ENCODE data around the gene MBD3. TPM values are rescaled to one million over a fixed set of nuclear protein-coding genes. Genes with fewer than 3 reads are reported as not detected.

Gene MBD3
- total RNA-seq, 4 donors from 2014 or later = 61.4 to 121 (median 68.7) TPM

GRCh38 chr19:1606138-1606651, 13.5 kb upstream of the MBD3 start:
- in situ Hi-C loops (cut with MboI; ENCODE audit: low pct_ligation_motif_present in 1 of 4, low pct_unique_long_range_greater_than_20kb in 1 of 4, low sequenced_read_pairs in 3 of 4) = no loop called here
- WGBS, 2 donors (ENCODE audit: low coverage in 1 of 2) = 12% methylated on average over 16 of the region's 16 CpGs; no CpG with 5 or more reads in 1 of the 2 donors

GRCh38 chr19:1605236-1606137, 12.8 kb upstream of the MBD3 start, which contains the start of gene UQCR11:
TSS of gene UQCR11 (minus strand) at chr19:1605462. CDS start at chr19:1605409, 53 bp downstream.
- Histone ChIP-seq H3K27me3 (no peaks in the 10 kb centered on the region), H3K9me3 (no peaks in the 10 kb centered on the region), H3K4me1 (peaks cover 8 to 44% (median 33%) of the 10 kb centered on the region in 4 donors), H3K4me3 (peak within 1 kb of the TSS; percentile 88 to 100 (median 96)), H3K36me3 (no peaks in the 10 kb centered on the region), H3K27ac (peak within 1 kb of the TSS; percentile 91 to 97 (median 94))
- peak; percentile 96 for DNase-seq
- TF ChIP-seq POLR2AphosphoS5 (IDR thresholded peaks at IDR 0.05) (peak; percentile 34 to 57 (median 54)), EP300 (IDR thresholded peaks at IDR 0.05; ENCODE audit: low read depth) (no peak), POLR2A (IDR thresholded peaks at IDR 0.05) (no peak), CTCF (IDR thresholded peaks at IDR 0.05) (peak; percentile 45 to 88 (median 63))
- intact Hi-C loops (cut with DNase I; ENCODE audit: low total_unique reads) (loop anchor here (1.0 kb wide), 1 partner anchor 46 kb away; no protein-coding TSS in a partner anchor), in situ Hi-C loops (cut with MboI; ENCODE audit: low pct_ligation_motif_present in 1 of 4, low pct_unique_long_range_greater_than_20kb in 1 of 4, low sequenced_read_pairs in 3 of 4) (no loop called here)
- 0% methylated on average over 2 to 63 of the region's 79 CpGs for WGBS, 2 donors (ENCODE audit: low coverage in 1 of 2)

More at GRCh38 chr19:1606138-1606651, 13.5 kb upstream of the MBD3 start:
- H3K9me3 ChIP-seq = no peaks in the 10 kb centered on the region
- peak overlapping the region; percentile 91 to 97 (median 94) for H3K27ac ChIP-seq
- peaks cover 8 to 44% (median 33%) of the 10 kb centered on the region in 4 donors for H3K4me1 ChIP-seq
- peak overlapping the region in 3 of 4 donors; percentile 88 to 100 (median 99) for H3K4me3 ChIP-seq
- intact Hi-C loops (cut with DNase I; ENCODE audit: low total_unique reads) = loop anchor here (1.0 kb wide), 1 partner anchor 45 kb away; no protein-coding TSS in a partner anchor
- no peak for DNase-seq
- no peak for TF ChIP-seq CTCF (IDR thresholded peaks at IDR 0.05)
- TF ChIP-seq EP300 (IDR thresholded peaks at IDR 0.05; ENCODE audit: low read depth) = no peak
- no peak for TF ChIP-seq POLR2A (IDR thresholded peaks at IDR 0.05)
- no peak for TF ChIP-seq POLR2AphosphoS5 (IDR thresholded peaks at IDR 0.05)
- peaks cover 0 to 2% (median 0%) of the 10 kb centered on the region in 4 donors for H3K36me3 ChIP-seq
- no peaks in the 10 kb centered on the region for H3K27me3 ChIP-seq

- TF ChIP-seq CTCF (IDR thresholded peaks at IDR 0.05) = no peak
- H3K27me3 ChIP-seq = no peaks in the 10 kb centered on the region
- H3K4me3 ChIP-seq = no peak overlapping the region
- peaks cover 0 to 18% (median 6%) of the 10 kb centered on the region in 4 donors for H3K36me3 ChIP-seq
- H3K27ac ChIP-seq = no peak overlapping the region
- intact Hi-C loops (cut with DNase I; ENCODE audit: low total_unique reads) (no loop called here), in situ Hi-C loops (cut with MboI; ENCODE audit: low pct_ligation_motif_present in 1 of 4, low pct_unique_long_range_greater_than_20kb in 1 of 4, low sequenced_read_pairs in 3 of 4) (no loop called here)
- no peaks in the 10 kb centered on the region for H3K9me3 ChIP-seq
- peaks cover 8 to 41% (median 33%) of the 10 kb centered on the region in 4 donors for H3K4me1 ChIP-seq
- WGBS, 2 donors (ENCODE audit: low coverage in 1 of 2) = 95 to 96% methylated on average over 8 to 21 of the region's 21 CpGs
- DNase-seq = no peak
These were observed 9.5 kb upstream of the MBD3 start for GRCh38 chr19:1602091-1602707.

- WGBS, 2 donors (ENCODE audit: low coverage in 1 of 2) = 90 to 95% methylated on average over 5 to 14 of the region's 14 CpGs
- no peaks in the 10 kb centered on the region for H3K27me3 ChIP-seq
- intact Hi-C loops (cut with DNase I; ENCODE audit: low total_unique reads) (no loop called here), in situ Hi-C loops (cut with MboI; ENCODE audit: low pct_ligation_motif_present in 1 of 4, low pct_unique_long_range_greater_than_20kb in 1 of 4, low sequenced_read_pairs in 3 of 4) (no loop called here)
- TF ChIP-seq EP300 (IDR thresholded peaks at IDR 0.05; ENCODE audit: low read depth) (no peak), POLR2A (IDR thresholded peaks at IDR 0.05) (no peak), POLR2AphosphoS5 (IDR thresholded peaks at IDR 0.05) (no peak), CTCF (IDR thresholded peaks at IDR 0.05) (peak in 2 of 5 experiments; percentile 6 to 8)
- no peak for DNase-seq
- no peak overlapping the region for H3K4me3 ChIP-seq
- peaks cover 0 to 23% (median 8%) of the 10 kb centered on the region in 4 donors for H3K36me3 ChIP-seq
- H3K4me1 ChIP-seq = peaks cover 7 to 36% (median 31%) of the 10 kb centered on the region in 4 donors
- no peaks in the 10 kb centered on the region for H3K9me3 ChIP-seq
- no peak overlapping the region for H3K27ac ChIP-seq
These were observed 9.0 kb upstream of the MBD3 start for GRCh38 chr19:1601613-1602064.

All from transverse colon (tissue), 4 donors.